NCI-H1105 (cell line): Measurements from ENCODE around the gene SNRPB.
"Not testable (repeated sequence)": the region's sequence is repeated elsewhere in the genome, so short reads cannot be mapped to it uniquely, and the experiment has no call there.

Experiments used
- DNase-seq: peaks from one replicate; lab custom pipeline; 2025; lab: John Stamatoyannopoulos, UW

The SNRPB gene

GRCh38 chr20:2470423-2471193 is at the start of gene SNRPB:
Gene SNRPB (minus strand): TSS chr20:2470789. CDS start chr20:2470690, 99 bp downstream.
- DNase-seq = peak; percentile 98

GRCh38 chr20:2519115-2519809 is 48.7 kb upstream of the SNRPB start:
- no peak for DNase-seq

GRCh38 chr20:2518558-2518957 is 48.0 kb upstream of the SNRPB start:
- no peak for DNase-seq

- DNase-seq = no peak
These were observed 47.5 kb upstream of the SNRPB start for GRCh38 chr20:2518096-2518495.

GRCh38 chr20:2516399-2516798 is 45.8 kb upstream of the SNRPB start:
- no peak for DNase-seq

- DNase-seq = no peak
These were observed 44.6 kb upstream of the SNRPB start for GRCh38 chr20:2515203-2515602.

- no peak for DNase-seq
These were observed 39.2 kb upstream of the SNRPB start for GRCh38 chr20:2509794-2510193.

GRCh38 chr20:2509468-2509781 is 38.8 kb upstream of the SNRPB start:
- no peak for DNase-seq

GRCh38 chr20:2508631-2509467 is 38.3 kb upstream of the SNRPB start, which contains the start of gene ZNF343:
Gene ZNF343 (minus strand): TSS chr20:2508915. CDS start chr20:2493895, 15,020 bp downstream.
- DNase-seq = peak; percentile 62

- no peak for DNase-seq
These were observed 37.5 kb upstream of the SNRPB start for GRCh38 chr20:2507875-2508630.

- no peak for DNase-seq
These were observed 36.9 kb upstream of the SNRPB start for GRCh38 chr20:2507464-2507863.

GRCh38 chr20:2506426-2506825 is 35.8 kb upstream of the SNRPB start:
- not testable (repeated sequence) for DNase-seq

- DNase-seq = not testable (repeated sequence)
These were observed 34.2 kb upstream of the SNRPB start for GRCh38 chr20:2504803-2505202.

GRCh38 chr20:2502808-2503384 is 32.3 kb upstream of the SNRPB start:
- not testable (repeated sequence) for DNase-seq

- DNase-seq = no peak
These were observed 15.1 kb upstream of the SNRPB start for GRCh38 chr20:2485661-2486060.

GRCh38 chr20:2485080-2485479 is 14.5 kb upstream of the SNRPB start:
- DNase-seq = no peak

- no peak for DNase-seq
These were observed 12.9 kb upstream of the SNRPB start for GRCh38 chr20:2483504-2483903.

- DNase-seq = no peak
These were observed 9.8 kb upstream of the SNRPB start for GRCh38 chr20:2480381-2480780.

- DNase-seq = no peak
These were observed 6.4 kb upstream of the SNRPB start for GRCh38 chr20:2476742-2477615.
